Testis (tissue), 2 donors: ENCODE results near the gene PEX19.

Experiments used
- POLR2A ChIP-seq: fragments of 450-650 bp; IDR thresholded peaks from one replicate; pipeline ENCODE4 v1.6.1; 2017; ENCODE audit warnings: antibody characterized with exemption, mild to moderate bottlenecking, moderate library complexity
- TF ChIP-seq, protein P1 (sequence below), 3 experiments: fragments of 450-650 bp in 2 of 3; fragments of 200-600 bp in 1 of 3; sonication (generic) in 1 of 3; IDR thresholded peaks; one replicate each; pipeline ENCODE4 v1.5.1; 2016 to 2019; ENCODE audit warnings: antibody characterized with exemption in 3 of 3, mild to moderate bottlenecking in 2 of 3, moderate library complexity in 1 of 3

DNA sequence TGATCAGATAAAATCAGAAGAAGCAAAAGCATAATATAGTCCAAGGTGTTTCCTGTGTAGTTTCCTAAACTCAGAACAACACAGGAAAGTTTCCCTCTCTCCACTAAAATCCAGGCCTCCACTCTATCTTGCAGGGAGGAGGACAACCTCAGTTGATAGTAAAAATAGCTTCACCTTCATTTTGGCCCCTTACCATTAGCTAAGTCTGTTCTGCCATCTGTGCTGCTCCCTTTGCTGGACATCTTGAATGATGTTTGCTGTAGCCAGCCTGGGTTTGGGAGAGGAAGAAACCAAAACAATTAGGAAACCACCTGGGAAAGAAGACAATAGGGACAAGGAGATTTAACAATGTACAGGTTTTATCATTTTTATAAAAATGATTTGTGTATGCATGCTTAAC, 41.2 kb downstream of the PEX19 start:
- no peak for TF ChIP-seq POLR2A
- TF ChIP-seq, protein P1, sequence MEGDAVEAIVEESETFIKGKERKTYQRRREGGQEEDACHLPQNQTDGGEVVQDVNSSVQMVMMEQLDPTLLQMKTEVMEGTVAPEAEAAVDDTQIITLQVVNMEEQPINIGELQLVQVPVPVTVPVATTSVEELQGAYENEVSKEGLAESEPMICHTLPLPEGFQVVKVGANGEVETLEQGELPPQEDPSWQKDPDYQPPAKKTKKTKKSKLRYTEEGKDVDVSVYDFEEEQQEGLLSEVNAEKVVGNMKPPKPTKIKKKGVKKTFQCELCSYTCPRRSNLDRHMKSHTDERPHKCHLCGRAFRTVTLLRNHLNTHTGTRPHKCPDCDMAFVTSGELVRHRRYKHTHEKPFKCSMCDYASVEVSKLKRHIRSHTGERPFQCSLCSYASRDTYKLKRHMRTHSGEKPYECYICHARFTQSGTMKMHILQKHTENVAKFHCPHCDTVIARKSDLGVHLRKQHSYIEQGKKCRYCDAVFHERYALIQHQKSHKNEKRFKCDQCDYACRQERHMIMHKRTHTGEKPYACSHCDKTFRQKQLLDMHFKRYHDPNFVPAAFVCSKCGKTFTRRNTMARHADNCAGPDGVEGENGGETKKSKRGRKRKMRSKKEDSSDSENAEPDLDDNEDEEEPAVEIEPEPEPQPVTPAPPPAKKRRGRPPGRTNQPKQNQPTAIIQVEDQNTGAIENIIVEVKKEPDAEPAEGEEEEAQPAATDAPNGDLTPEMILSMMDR (IDR thresholded peaks at IDR 0.05) = no peak
